Measurements from ENCODE around the gene TAF12. TPM values are rescaled to one million over a fixed set of nuclear protein-coding genes. Genes with fewer than 3 reads are reported as not detected.
"Not testable (repeated sequence)": the region's sequence is repeated elsewhere in the genome, so short reads cannot be mapped to it uniquely, and the experiment has no call there.

TAF12 gene
- total RNA-seq = 10 to 100 TPM; 20.8 to 41.4 TPM
- 10 to 100 TPM; 28.1 to 28.8 TPM for polyA plus RNA-seq (ENCODE audit: insufficient read length in 2 of 2)
- long read RNA-seq, donor 1, transcript TAF12-202 (6 exons, 1,334 nt) = major isoform, 15 of 24 reads
- long read RNA-seq, donor 1, partial matches to known transcripts = 9 of 24 reads
- long read RNA-seq, donor 1, other reads (novel, unspliced or antisense) = 0 of 24 reads
- long read RNA-seq, donor 2, partial matches to known transcripts = 0 of 4 reads
- long read RNA-seq, donor 2, other reads (novel, unspliced or antisense) = 0 of 4 reads
- long read RNA-seq, donor 3, transcript TAF12-202 (6 exons, 1,334 nt) = major isoform, 8 of 8 reads
- long read RNA-seq, donor 3, partial matches to known transcripts = 0 of 8 reads
- long read RNA-seq, donor 3, other reads (novel, unspliced or antisense) = 0 of 8 reads
- long read RNA-seq, donor 4, transcript TAF12-202 (6 exons, 1,334 nt) = major isoform, 24 of 146 reads
- long read RNA-seq, donor 4, partial matches to known transcripts = 82 of 146 reads
- long read RNA-seq, donor 4, other reads (novel, unspliced or antisense) = 40 of 146 reads

DNA sequence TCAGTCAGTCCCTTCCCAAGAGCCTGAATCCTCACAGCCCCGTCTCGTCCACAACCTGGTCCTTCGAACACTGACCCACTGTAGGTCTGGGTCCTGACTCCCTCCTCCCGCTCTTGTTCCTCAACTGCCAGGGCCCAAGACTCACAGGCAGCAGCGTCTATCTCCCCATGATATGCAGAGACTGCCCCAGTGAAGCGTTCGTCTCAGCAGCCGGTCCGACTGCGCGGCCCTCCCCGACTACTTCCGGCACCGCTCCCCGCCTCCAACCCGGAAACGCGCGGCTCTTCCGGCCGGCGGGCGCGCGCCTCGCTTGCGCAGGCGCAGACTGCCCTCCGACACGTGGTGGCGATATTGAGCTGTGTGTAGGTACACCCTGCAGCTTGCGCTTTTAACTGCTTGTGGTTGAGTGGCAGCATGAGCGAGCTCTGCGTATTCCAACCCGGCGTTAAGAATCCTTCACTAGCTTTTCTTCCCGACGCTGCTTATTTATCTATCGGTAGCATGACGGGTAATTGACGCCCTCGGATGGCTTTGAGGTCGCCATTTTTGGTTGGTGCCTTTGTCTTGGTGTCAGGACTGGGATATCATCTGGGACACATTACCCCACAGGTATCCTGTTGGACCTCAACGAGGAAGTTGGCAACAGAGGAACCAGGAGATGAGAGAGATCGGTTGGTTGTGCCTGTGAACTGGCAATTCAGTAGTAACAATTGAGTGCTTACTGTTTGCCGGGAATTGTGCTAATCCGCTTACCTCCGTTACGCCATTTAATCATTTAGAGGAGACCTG lies at the start of gene TAF12:
Gene TAF12, minus strand, starts transcription at position 221 of the 789 bp plus-strand sequence. CDS start 20,986 bp downstream, outside the sequence.
- H3K36me3 ChIP-seq (ENCODE audit: control insufficient read depth, insufficient read depth, low read length) = no peaks in the 10 kb centered on the region
- no peaks in the 10 kb centered on the region for H3K9me3 ChIP-seq (ENCODE audit: control insufficient read depth, insufficient read depth, low read length)
- H3K4me1 ChIP-seq (ENCODE audit: control insufficient read depth, insufficient read depth, low read length) = peaks cover 22% of the 10 kb centered on the region
- peak within 1 kb of the TSS; percentile 94 for H3K4me3 ChIP-seq (ENCODE audit: low read depth, low read length)
- 0% methylated on average over 43 of the region's 49 CpGs for WGBS (ENCODE audit: insufficient coverage)
- no peaks in the 10 kb centered on the region for H3K27me3 ChIP-seq (ENCODE audit: control insufficient read depth, insufficient read depth, low read length)
- peak within 1 kb of the TSS; percentile 95 for H3K27ac ChIP-seq (ENCODE audit: low read depth, low read length)
- DNase-seq (ENCODE audit: low read depth in 4 of 6, low spot score in 6 of 6) = peak; percentile 84 to 98 (median 92)

- WGBS (ENCODE audit: insufficient coverage) = no CpG with 5 or more reads among the region's 1 CpG
- H3K27me3 ChIP-seq (ENCODE audit: control insufficient read depth, insufficient read depth, low read length); H3K9me3 ChIP-seq (ENCODE audit: control insufficient read depth, insufficient read depth, low read length); DNase-seq (ENCODE audit: low read depth in 4 of 6, low spot score in 6 of 6); H3K4me1 ChIP-seq (ENCODE audit: control insufficient read depth, insufficient read depth, low read length); H3K4me3 ChIP-seq (ENCODE audit: low read depth, low read length); H3K27ac ChIP-seq (ENCODE audit: low read depth, low read length): not testable (repeated sequence)
- peaks cover 31% of the 10 kb centered on the region for H3K36me3 ChIP-seq (ENCODE audit: control insufficient read depth, insufficient read depth, low read length)
Measured at GRCh38 chr1:28691627-28692026, 48.8 kb upstream of the TAF12 start.

- WGBS (ENCODE audit: insufficient coverage) = 100% methylated on average over 2 of the region's 4 CpGs
- Histone ChIP-seq H3K27me3 (ENCODE audit: control insufficient read depth, insufficient read depth, low read length) (no peaks in the 10 kb centered on the region), H3K4me3 (ENCODE audit: low read depth, low read length) (no peak overlapping the region), H3K27ac (ENCODE audit: low read depth, low read length) (no peak overlapping the region), H3K9me3 (ENCODE audit: control insufficient read depth, insufficient read depth, low read length) (no peaks in the 10 kb centered on the region), H3K4me1 (ENCODE audit: control insufficient read depth, insufficient read depth, low read length) (no peaks in the 10 kb centered on the region), H3K36me3 (ENCODE audit: control insufficient read depth, insufficient read depth, low read length) (peaks cover 16% of the 10 kb centered on the region)
- DNase-seq (ENCODE audit: low read depth in 4 of 6, low spot score in 6 of 6) = no peak
Measured at GRCh38 chr1:28684937-28685336, 42.1 kb upstream of the TAF12 start.

DNA sequence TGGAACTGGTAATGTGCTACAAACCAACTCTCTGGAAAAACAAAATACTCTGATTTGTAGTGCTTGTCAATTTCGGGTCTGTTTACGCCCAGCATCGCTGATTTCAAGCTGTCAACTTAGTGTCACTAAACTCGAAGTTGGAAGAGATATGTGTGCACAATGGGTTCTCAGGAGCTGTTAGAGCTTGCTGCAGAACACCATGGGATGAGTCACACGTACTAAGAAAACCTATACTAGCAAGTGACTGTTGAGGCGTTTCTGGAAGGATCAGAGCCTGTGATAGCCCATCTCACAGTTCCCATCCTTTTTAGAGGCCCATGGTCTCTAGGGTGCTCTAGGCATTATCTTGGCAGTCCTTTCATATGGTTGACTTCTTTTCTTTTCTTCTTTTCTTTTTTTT lies 40.0 kb upstream of the TAF12 start:
- Histone ChIP-seq H3K27me3 (ENCODE audit: control insufficient read depth, insufficient read depth, low read length) (no peaks in the 10 kb centered on the region), H3K4me3 (ENCODE audit: low read depth, low read length) (no peak overlapping the region), H3K9me3 (ENCODE audit: control insufficient read depth, insufficient read depth, low read length) (no peaks in the 10 kb centered on the region), H3K4me1 (ENCODE audit: control insufficient read depth, insufficient read depth, low read length) (no peaks in the 10 kb centered on the region), H3K36me3 (ENCODE audit: control insufficient read depth, insufficient read depth, low read length) (peaks cover 16% of the 10 kb centered on the region), H3K27ac (ENCODE audit: low read depth, low read length) (no peak overlapping the region)
- WGBS (ENCODE audit: insufficient coverage) = 96% methylated on average over 4 of the region's 6 CpGs
- DNase-seq (ENCODE audit: low read depth in 4 of 6, low spot score in 6 of 6) = no peak

DNA sequence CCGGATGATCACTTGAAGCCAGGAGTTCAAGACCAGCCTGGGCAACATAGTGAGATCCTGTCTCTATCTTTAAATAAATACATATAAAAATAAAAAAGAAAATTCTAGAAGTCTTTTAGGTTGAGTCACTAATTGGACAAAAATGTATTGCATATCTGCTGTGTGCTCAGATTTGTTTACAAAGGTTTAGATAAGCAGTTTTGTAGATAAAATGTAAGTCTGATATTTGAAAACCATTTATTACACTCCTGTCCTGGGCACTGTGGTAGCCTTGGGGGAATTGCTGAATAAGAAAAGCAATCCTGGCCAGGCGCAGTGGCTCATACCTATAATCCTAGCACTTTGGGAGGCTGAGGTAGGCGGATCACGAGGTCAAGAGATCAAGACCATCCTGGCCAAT lies 37.3 kb upstream of the TAF12 start:
- WGBS (ENCODE audit: insufficient coverage) = 100% methylated on average over 2 of the region's 4 CpGs
- Histone ChIP-seq H3K9me3 (ENCODE audit: control insufficient read depth, insufficient read depth, low read length) (no peaks in the 10 kb centered on the region), H3K27me3 (ENCODE audit: control insufficient read depth, insufficient read depth, low read length) (no peaks in the 10 kb centered on the region), H3K4me3 (ENCODE audit: low read depth, low read length) (no peak overlapping the region), H3K4me1 (ENCODE audit: control insufficient read depth, insufficient read depth, low read length) (no peaks in the 10 kb centered on the region), H3K36me3 (ENCODE audit: control insufficient read depth, insufficient read depth, low read length) (peaks cover 7% of the 10 kb centered on the region), H3K27ac (ENCODE audit: low read depth, low read length) (no peak overlapping the region)
- DNase-seq (ENCODE audit: low read depth in 4 of 6, low spot score in 6 of 6) = no peak

DNA sequence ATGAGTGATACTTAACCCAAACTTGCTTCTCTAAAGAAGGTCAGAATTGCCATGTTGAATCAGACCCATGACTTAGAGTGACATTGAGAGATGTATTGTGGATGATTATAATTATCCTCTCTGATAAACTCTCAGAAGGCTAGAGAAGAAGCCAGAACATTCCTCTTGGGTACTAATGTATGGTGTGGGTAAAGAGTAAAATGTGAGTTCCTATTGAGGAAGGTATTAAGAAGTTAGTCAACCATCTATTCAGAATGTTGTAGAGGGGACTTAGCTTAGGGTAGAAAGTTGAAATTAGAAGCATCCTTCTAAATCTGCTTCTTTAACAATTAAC lies 33.0 kb upstream of the TAF12 start:
- Histone ChIP-seq H3K27ac (ENCODE audit: low read depth, low read length) (no peak overlapping the region), H3K36me3 (ENCODE audit: control insufficient read depth, insufficient read depth, low read length) (no peaks in the 10 kb centered on the region), H3K4me1 (ENCODE audit: control insufficient read depth, insufficient read depth, low read length) (no peaks in the 10 kb centered on the region), H3K4me3 (ENCODE audit: low read depth, low read length) (no peak overlapping the region), H3K27me3 (ENCODE audit: control insufficient read depth, insufficient read depth, low read length) (no peaks in the 10 kb centered on the region), H3K9me3 (ENCODE audit: control insufficient read depth, insufficient read depth, low read length) (no peaks in the 10 kb centered on the region)
- no peak for DNase-seq (ENCODE audit: low read depth in 4 of 6, low spot score in 6 of 6)

DNA sequence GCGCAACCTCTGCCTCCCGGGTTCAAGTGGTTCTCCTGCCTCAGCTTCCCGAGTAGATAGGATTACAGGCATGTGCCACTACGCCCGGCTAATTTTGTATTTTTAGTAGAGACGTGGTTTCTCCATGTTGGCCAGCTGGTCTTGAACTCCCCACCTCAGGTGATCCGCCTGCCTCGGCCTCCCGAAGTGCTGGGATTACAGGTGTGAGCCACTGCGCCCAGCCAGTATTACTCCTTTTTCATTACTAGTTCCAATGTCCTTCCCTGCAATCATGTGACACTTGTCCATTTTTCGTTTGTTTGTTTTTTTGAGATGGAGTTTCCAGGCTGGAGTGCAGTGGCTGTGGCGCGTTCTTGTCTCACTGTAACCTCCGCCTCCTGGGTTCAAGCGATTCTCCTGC lies 30.1 kb upstream of the TAF12 start:
- DNase-seq (ENCODE audit: low read depth in 4 of 6, low spot score in 6 of 6); H3K27ac ChIP-seq (ENCODE audit: low read depth, low read length); H3K9me3 ChIP-seq (ENCODE audit: control insufficient read depth, insufficient read depth, low read length); H3K36me3 ChIP-seq (ENCODE audit: control insufficient read depth, insufficient read depth, low read length); H3K4me3 ChIP-seq (ENCODE audit: low read depth, low read length); H3K27me3 ChIP-seq (ENCODE audit: control insufficient read depth, insufficient read depth, low read length): not testable (repeated sequence)
- peaks cover 13% of the 10 kb centered on the region for H3K4me1 ChIP-seq (ENCODE audit: control insufficient read depth, insufficient read depth, low read length)
- 100% methylated on average over 6 of the region's 15 CpGs for WGBS (ENCODE audit: insufficient coverage)

GRCh38 chr1:28671254-28671780 lies 28.4 kb upstream of the TAF12 start:
- H3K36me3 ChIP-seq (ENCODE audit: control insufficient read depth, insufficient read depth, low read length) = no peaks in the 10 kb centered on the region
- DNase-seq (ENCODE audit: low read depth in 4 of 6, low spot score in 6 of 6) = no peak
- H3K27ac ChIP-seq (ENCODE audit: low read depth, low read length) = no peak overlapping the region
- H3K9me3 ChIP-seq (ENCODE audit: control insufficient read depth, insufficient read depth, low read length) = no peaks in the 10 kb centered on the region
- WGBS (ENCODE audit: insufficient coverage) = 89% methylated on average over 12 of the region's 20 CpGs
- no peak overlapping the region for H3K4me3 ChIP-seq (ENCODE audit: low read depth, low read length)
- H3K27me3 ChIP-seq (ENCODE audit: control insufficient read depth, insufficient read depth, low read length) = no peaks in the 10 kb centered on the region
- H3K4me1 ChIP-seq (ENCODE audit: control insufficient read depth, insufficient read depth, low read length) = peaks cover 22% of the 10 kb centered on the region

DNA sequence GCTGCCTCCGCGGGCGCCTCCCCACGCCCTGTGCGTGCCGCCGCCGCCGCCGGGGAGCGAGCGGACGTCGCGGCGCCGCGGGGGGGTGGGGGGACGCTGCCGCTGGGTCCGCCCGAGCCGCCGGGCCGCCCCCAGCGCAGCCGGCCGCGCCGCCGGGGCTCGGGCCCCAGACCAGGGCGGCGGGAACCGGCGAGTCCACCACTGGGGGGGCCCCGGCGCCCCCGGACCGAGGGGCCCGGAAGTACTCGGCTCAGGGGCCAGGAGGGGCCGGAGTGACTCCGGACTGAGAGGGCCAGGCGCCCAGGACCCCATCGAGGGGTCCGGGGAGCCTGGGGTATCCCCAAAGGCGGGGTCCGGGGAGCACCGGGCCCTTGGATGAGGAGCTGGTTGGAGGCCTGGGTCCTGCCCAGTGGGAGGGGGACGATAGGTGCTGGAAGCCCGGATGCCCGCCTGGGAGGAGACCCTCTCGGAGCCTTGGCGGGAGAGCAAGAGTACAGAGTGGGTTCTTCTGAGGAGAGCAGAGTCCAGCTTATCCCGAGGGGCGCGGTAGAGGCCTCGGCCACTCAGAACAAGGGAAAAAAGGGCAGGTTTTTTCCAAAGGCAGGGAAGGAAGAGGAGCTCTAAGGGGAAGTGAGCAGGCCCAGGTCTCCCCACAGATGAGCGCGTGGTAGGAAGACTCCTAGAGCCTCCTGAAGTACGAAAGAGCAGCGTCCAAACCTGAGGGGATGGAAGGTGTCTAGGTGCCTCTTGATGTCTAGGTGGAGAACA lies 26.3 kb upstream of the TAF12 start:
- under 1% methylated on average over 63 of the region's 63 CpGs for WGBS (ENCODE audit: insufficient coverage)
- Histone ChIP-seq H3K27me3 (ENCODE audit: control insufficient read depth, insufficient read depth, low read length) (no peaks in the 10 kb centered on the region), H3K36me3 (ENCODE audit: control insufficient read depth, insufficient read depth, low read length) (no peaks in the 10 kb centered on the region), H3K9me3 (ENCODE audit: control insufficient read depth, insufficient read depth, low read length) (no peaks in the 10 kb centered on the region), H3K27ac (ENCODE audit: low read depth, low read length) (peak overlapping the region; percentile 98), H3K4me1 (ENCODE audit: control insufficient read depth, insufficient read depth, low read length) (peaks cover 22% of the 10 kb centered on the region), H3K4me3 (ENCODE audit: low read depth, low read length) (peak overlapping the region; percentile 87)
- DNase-seq (ENCODE audit: low read depth in 4 of 6, low spot score in 6 of 6) = peak; percentile 25 to 79 (median 36)

Data from spinal cord (tissue), 10 donors.